PFSK-1 (cell line): Measurements from ENCODE around the gene ARL10.

ENCODE experiments used
- FOXP2 ChIP-seq: optimal IDR thresholded peaks from 2 replicates; pipeline ENCODE3; 2011; ENCODE audit warnings: borderline replicate concordance, control low read depth, inconsistent platforms; ENCODE audit not compliant: insufficient read depth; ENCODE audit errors: extremely low read length, extremely low read depth
- POLR2AphosphoS5 ChIP-seq: IDR thresholded peaks from 2 replicates; pipeline ENCODE4 v1.6.1; 2012; ENCODE audit warnings: low read depth, mild to moderate bottlenecking, control low read depth, low read length, moderate library complexity
- SIN3A ChIP-seq: IDR thresholded peaks from 2 replicates; pipeline ENCODE4 v1.6.1; 2012; ENCODE audit warnings: mild to moderate bottlenecking, low read length, moderate library complexity, borderline replicate concordance; ENCODE audit not compliant: insufficient read depth
- TAF1 ChIP-seq: IDR thresholded peaks from 2 replicates; pipeline ENCODE4 v1.6.1; 2012; ENCODE audit warnings: low read length, control low read depth, borderline replicate concordance; ENCODE audit not compliant: insufficient read depth
- TF ChIP-seq, protein P1 (sequence below), 2 experiments: IDR thresholded peaks; 2 replicates each; pipeline versions ENCODE4 v1.6.1 to v1.8.0; 2011 to 2012; ENCODE audit warnings: low read depth in 2 of 2, low read length in 2 of 2, control low read depth in 1 of 2, inconsistent platforms in 1 of 2, mild to moderate bottlenecking in 1 of 2, moderate library complexity in 1 of 2; ENCODE audit not compliant: insufficient read depth in 1 of 2

DNA sequence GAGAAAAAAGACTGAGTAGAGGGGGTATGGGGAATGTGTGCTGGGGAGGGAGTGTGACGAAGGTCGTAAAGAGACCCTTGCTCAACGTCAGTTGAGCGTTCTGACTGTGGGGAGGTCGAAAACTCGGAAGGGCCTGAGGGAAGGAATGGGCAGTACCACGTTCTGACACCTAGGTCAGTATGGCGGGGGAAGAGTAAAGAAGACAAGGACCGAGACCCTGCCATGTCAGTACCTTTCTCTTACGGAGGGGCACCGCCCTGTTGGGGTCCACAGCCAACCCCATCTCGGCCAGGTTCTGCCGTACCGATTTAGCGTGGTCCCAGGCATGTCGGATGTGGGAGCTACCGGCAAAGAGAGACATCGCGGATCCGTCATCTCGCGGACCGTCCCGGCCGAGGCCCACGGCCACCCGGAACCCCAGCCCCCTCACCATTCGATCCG is 22.7 kb downstream of the ARL10 start:
- no peak for TF ChIP-seq POLR2AphosphoS5
- TF ChIP-seq, protein P1, sequence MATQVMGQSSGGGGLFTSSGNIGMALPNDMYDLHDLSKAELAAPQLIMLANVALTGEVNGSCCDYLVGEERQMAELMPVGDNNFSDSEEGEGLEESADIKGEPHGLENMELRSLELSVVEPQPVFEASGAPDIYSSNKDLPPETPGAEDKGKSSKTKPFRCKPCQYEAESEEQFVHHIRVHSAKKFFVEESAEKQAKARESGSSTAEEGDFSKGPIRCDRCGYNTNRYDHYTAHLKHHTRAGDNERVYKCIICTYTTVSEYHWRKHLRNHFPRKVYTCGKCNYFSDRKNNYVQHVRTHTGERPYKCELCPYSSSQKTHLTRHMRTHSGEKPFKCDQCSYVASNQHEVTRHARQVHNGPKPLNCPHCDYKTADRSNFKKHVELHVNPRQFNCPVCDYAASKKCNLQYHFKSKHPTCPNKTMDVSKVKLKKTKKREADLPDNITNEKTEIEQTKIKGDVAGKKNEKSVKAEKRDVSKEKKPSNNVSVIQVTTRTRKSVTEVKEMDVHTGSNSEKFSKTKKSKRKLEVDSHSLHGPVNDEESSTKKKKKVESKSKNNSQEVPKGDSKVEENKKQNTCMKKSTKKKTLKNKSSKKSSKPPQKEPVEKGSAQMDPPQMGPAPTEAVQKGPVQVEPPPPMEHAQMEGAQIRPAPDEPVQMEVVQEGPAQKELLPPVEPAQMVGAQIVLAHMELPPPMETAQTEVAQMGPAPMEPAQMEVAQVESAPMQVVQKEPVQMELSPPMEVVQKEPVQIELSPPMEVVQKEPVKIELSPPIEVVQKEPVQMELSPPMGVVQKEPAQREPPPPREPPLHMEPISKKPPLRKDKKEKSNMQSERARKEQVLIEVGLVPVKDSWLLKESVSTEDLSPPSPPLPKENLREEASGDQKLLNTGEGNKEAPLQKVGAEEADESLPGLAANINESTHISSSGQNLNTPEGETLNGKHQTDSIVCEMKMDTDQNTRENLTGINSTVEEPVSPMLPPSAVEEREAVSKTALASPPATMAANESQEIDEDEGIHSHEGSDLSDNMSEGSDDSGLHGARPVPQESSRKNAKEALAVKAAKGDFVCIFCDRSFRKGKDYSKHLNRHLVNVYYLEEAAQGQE (IDR thresholded peaks at IDR 0.05; ENCODE audit: insufficient read depth in 1 of 2, low read depth in 2 of 2, low read length in 2 of 2) = no peak
- TF ChIP-seq TAF1 = no peak
- TF ChIP-seq SIN3A = no peak
- no peak for TF ChIP-seq FOXP2
